ENCODE data around the gene PSMA6. TPM values are rescaled to one million over a fixed set of nuclear protein-coding genes. Genes with fewer than 3 reads are reported as not detected.
"Not testable (repeated sequence)": the region's sequence is repeated elsewhere in the genome, so short reads cannot be mapped to it uniquely, and the experiment has no call there.

PSMA6 gene
- total RNA-seq, 1 experiment from 2014 or later = 210 TPM

GRCh38 chr14:35250319-35250718 is 41.9 kb upstream of the PSMA6 start:
- TF ChIP-seq SMAD4 (CRISPR knock-in tag; IDR thresholded peaks at IDR 0.05) (no peak), TCF7 (CRISPR knock-in tag; IDR thresholded peaks at IDR 0.05; ENCODE audit: low read depth) (no peak), MYBL2 (CRISPR knock-in tag; IDR thresholded peaks at IDR 0.05) (no peak), ZNF121 (CRISPR knock-in tag; IDR thresholded peaks at IDR 0.05) (no peak), ZNF263 (CRISPR knock-in tag; IDR thresholded peaks at IDR 0.05; ENCODE audit: low read depth) (no peak), ESRRA (CRISPR knock-in tag; IDR thresholded peaks at IDR 0.05; ENCODE audit: borderline replicate concordance) (no peak), FOXK1 (CRISPR knock-in tag; IDR thresholded peaks at IDR 0.05) (no peak), ZBTB21 (CRISPR knock-in tag; IDR thresholded peaks at IDR 0.05; ENCODE audit: borderline replicate concordance) (no peak)
- TF ChIP-seq, protein P1, sequence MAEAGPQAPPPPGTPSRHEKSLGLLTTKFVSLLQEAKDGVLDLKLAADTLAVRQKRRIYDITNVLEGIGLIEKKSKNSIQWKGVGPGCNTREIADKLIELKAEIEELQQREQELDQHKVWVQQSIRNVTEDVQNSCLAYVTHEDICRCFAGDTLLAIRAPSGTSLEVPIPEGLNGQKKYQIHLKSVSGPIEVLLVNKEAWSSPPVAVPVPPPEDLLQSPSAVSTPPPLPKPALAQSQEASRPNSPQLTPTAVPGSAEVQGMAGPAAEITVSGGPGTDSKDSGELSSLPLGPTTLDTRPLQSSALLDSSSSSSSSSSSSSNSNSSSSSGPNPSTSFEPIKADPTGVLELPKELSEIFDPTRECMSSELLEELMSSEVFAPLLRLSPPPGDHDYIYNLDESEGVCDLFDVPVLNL (CRISPR knock-in tag; IDR thresholded peaks at IDR 0.05; ENCODE audit: borderline replicate concordance, low read depth) = no peak
- TF ChIP-seq, protein P2, sequence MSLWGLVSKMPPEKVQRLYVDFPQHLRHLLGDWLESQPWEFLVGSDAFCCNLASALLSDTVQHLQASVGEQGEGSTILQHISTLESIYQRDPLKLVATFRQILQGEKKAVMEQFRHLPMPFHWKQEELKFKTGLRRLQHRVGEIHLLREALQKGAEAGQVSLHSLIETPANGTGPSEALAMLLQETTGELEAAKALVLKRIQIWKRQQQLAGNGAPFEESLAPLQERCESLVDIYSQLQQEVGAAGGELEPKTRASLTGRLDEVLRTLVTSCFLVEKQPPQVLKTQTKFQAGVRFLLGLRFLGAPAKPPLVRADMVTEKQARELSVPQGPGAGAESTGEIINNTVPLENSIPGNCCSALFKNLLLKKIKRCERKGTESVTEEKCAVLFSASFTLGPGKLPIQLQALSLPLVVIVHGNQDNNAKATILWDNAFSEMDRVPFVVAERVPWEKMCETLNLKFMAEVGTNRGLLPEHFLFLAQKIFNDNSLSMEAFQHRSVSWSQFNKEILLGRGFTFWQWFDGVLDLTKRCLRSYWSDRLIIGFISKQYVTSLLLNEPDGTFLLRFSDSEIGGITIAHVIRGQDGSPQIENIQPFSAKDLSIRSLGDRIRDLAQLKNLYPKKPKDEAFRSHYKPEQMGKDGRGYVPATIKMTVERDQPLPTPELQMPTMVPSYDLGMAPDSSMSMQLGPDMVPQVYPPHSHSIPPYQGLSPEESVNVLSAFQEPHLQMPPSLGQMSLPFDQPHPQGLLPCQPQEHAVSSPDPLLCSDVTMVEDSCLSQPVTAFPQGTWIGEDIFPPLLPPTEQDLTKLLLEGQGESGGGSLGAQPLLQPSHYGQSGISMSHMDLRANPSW (CRISPR knock-in tag; conservative IDR thresholded peaks at IDR 0.05; ENCODE audit: low read depth) = no peak
- TF ChIP-seq, protein P3, sequence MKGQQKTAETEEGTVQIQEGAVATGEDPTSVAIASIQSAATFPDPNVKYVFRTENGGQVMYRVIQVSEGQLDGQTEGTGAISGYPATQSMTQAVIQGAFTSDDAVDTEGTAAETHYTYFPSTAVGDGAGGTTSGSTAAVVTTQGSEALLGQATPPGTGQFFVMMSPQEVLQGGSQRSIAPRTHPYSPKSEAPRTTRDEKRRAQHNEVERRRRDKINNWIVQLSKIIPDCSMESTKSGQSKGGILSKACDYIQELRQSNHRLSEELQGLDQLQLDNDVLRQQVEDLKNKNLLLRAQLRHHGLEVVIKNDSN (CRISPR knock-in tag; IDR thresholded peaks at IDR 0.05) = no peak
- TF ChIP-seq, protein P4, sequence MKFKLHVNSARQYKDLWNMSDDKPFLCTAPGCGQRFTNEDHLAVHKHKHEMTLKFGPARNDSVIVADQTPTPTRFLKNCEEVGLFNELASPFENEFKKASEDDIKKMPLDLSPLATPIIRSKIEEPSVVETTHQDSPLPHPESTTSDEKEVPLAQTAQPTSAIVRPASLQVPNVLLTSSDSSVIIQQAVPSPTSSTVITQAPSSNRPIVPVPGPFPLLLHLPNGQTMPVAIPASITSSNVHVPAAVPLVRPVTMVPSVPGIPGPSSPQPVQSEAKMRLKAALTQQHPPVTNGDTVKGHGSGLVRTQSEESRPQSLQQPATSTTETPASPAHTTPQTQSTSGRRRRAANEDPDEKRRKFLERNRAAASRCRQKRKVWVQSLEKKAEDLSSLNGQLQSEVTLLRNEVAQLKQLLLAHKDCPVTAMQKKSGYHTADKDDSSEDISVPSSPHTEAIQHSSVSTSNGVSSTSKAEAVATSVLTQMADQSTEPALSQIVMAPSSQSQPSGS (CRISPR knock-in tag; IDR thresholded peaks at IDR 0.05; ENCODE audit: borderline replicate concordance, low read depth) = no peak
- no peak overlapping the region for H3K4me3 Mint-ChIP-seq
- CTCF ChIA-PET = interaction anchor here (0.6 to 1.3 kb wide), 3 partner anchors 35 to 50 kb away, joined by 3 to 4 read pairs (median 3); partner anchors contain the start of gene PSMA6
- H3K27ac Mint-ChIP-seq = no peak overlapping the region
- POLR2A ChIA-PET = no interaction called here
- ATAC-seq = no peak
- 0 out of 2 replicates have a peak, but pooled peaks cover 3% of the 10 kb centered on the region for H3K9me3 Mint-ChIP-seq
- H3K36me3 Mint-ChIP-seq = no peaks in the 10 kb centered on the region; the same call in 1 of the 2 replicates
- DNase-seq (ENCODE audit: low spot score) = no peak
- no peaks in the 10 kb centered on the region for H3K27me3 Mint-ChIP-seq (ENCODE audit: low read depth)
- no peaks in the 10 kb centered on the region for H3K4me1 Mint-ChIP-seq

GRCh38 chr14:35252451-35252868 is 39.7 kb upstream of the PSMA6 start:
- Mint-ChIP-seq H3K4me1 (no peaks in the 10 kb centered on the region), H3K9me3 (0 out of 2 replicates have a peak, but pooled peaks cover 3% of the 10 kb centered on the region), H3K4me3 (no peak overlapping the region), H3K27ac (no peak overlapping the region), H3K27me3 (ENCODE audit: low read depth) (no peaks in the 10 kb centered on the region), H3K36me3 (no peaks in the 10 kb centered on the region; the same call in 1 of the 2 replicates)
- TF ChIP-seq, protein P5, sequence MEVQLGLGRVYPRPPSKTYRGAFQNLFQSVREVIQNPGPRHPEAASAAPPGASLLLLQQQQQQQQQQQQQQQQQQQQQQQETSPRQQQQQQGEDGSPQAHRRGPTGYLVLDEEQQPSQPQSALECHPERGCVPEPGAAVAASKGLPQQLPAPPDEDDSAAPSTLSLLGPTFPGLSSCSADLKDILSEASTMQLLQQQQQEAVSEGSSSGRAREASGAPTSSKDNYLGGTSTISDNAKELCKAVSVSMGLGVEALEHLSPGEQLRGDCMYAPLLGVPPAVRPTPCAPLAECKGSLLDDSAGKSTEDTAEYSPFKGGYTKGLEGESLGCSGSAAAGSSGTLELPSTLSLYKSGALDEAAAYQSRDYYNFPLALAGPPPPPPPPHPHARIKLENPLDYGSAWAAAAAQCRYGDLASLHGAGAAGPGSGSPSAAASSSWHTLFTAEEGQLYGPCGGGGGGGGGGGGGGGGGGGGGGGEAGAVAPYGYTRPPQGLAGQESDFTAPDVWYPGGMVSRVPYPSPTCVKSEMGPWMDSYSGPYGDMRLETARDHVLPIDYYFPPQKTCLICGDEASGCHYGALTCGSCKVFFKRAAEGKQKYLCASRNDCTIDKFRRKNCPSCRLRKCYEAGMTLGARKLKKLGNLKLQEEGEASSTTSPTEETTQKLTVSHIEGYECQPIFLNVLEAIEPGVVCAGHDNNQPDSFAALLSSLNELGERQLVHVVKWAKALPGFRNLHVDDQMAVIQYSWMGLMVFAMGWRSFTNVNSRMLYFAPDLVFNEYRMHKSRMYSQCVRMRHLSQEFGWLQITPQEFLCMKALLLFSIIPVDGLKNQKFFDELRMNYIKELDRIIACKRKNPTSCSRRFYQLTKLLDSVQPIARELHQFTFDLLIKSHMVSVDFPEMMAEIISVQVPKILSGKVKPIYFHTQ (CRISPR knock-in tag; IDR thresholded peaks at IDR 0.05) = no peak
- TF ChIP-seq ATF3 (CRISPR knock-in tag; conservative IDR thresholded peaks at IDR 0.05) = no peak
- TF ChIP-seq IRF2 (CRISPR knock-in tag; IDR thresholded peaks at IDR 0.05; ENCODE audit: borderline replicate concordance, low read depth) = no peak
- TF ChIP-seq, protein P6, sequence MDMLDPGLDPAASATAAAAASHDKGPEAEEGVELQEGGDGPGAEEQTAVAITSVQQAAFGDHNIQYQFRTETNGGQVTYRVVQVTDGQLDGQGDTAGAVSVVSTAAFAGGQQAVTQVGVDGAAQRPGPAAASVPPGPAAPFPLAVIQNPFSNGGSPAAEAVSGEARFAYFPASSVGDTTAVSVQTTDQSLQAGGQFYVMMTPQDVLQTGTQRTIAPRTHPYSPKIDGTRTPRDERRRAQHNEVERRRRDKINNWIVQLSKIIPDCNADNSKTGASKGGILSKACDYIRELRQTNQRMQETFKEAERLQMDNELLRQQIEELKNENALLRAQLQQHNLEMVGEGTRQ (CRISPR knock-in tag; IDR thresholded peaks at IDR 0.05) = no peak
- CTCF ChIA-PET = no interaction called here
- ATAC-seq = no peak
- POLR2A ChIA-PET = interaction anchor here (1.0 kb wide), 1 partner anchor 18 kb away, joined by 3 read pairs; no protein-coding TSS in a partner anchor
- DNase-seq (ENCODE audit: low spot score) = no peak

DNA sequence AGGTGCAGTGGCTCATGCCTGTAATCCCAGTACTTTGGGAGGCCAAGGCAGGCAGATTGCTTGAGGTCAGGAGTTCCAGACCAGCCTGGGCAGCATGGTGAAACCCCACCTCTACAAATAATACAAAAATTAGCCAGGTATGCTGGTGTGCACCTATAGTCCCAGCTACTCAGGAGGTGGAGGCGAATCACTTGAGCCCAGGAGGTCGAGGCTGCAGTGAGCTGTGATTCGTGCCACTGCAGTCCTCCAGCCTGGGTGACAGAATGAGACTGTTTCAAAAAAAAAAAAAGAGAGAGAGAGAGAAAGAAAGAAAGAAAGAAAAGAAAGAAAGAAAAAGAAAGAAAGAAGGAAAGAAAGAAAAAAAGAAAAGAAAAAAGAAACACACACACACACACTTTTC is 39.1 kb upstream of the PSMA6 start:
- H3K4me3 Mint-ChIP-seq; H3K9me3 Mint-ChIP-seq; H3K4me1 Mint-ChIP-seq; CTCF ChIA-PET; H3K27ac Mint-ChIP-seq; DNase-seq (ENCODE audit: low spot score); H3K27me3 Mint-ChIP-seq (ENCODE audit: low read depth); ATAC-seq; H3K36me3 Mint-ChIP-seq: not testable (repeated sequence)
- POLR2A ChIA-PET = interaction anchor here (1.0 kb wide), 1 partner anchor 18 kb away, joined by 3 read pairs; no protein-coding TSS in a partner anchor

- not testable (repeated sequence) for H3K36me3 Mint-ChIP-seq, ATAC-seq
Measured at GRCh38 chr14:35254034-35254622, 38.1 kb upstream of the PSMA6 start.

More at GRCh38 chr14:35254034-35254622, 38.1 kb upstream of the PSMA6 start:
- DNase-seq (ENCODE audit: low spot score); H3K9me3 Mint-ChIP-seq; POLR2A ChIA-PET; H3K27ac Mint-ChIP-seq; H3K4me3 Mint-ChIP-seq; H3K4me1 Mint-ChIP-seq; CTCF ChIA-PET; H3K27me3 Mint-ChIP-seq (ENCODE audit: low read depth): not testable (repeated sequence)
